HepG2 (cell line): ENCODE results near the gene SNAI1. TPM values are rescaled to one million over a fixed set of nuclear protein-coding genes. Genes with fewer than 3 reads are reported as not detected.

Source experiments
- ATAC-seq: fragments of 200-7000 bp; cut with Tn5 transposase; 3 replicates; pipeline ENCODE4 v1.9.1; 2020; ENCODE audit warnings: mild to moderate bottlenecking, moderate library complexity
- BruUV-seq: library from RNA; stranded (reverse); fragments of 400-500 nt; replicated peaks from 2 replicates; lab custom pipeline; 2021; lab: Mats Ljungman, UMichigan
- CTCF ChIA-PET: fragments of 300-600 bp; formaldehyde crosslinking; extraction: SDS; loops from one replicate; lab custom pipeline; 2021; ENCODE audit warnings: low total read pairs, inconsistent platforms, low intra/inter-chr PET ratio; lab: Yijun Ruan, JAX
- POLR2A ChIA-PET: fragments of 350-600 bp; sonication (Branson Sonifier 250); formaldehyde crosslinking; loops from one replicate; lab custom pipeline; 2020; ENCODE audit warnings: antibody characterized with exemption, inconsistent platforms; lab: Yijun Ruan, JAX
- DNase-seq: peaks from one replicate; pipeline ENCODE4 v3.0.0-alpha.2; 2015; ENCODE audit warnings: low spot score
- FAIRE-seq: peaks from 3 replicates; lab custom pipeline; 2011; peaks lifted over from hg19 to GRCh38; lab: Jason Lieb, UNC
- H2AFZ ChIP-seq: one replicate; pipeline ENCODE4 v1.6.1; 2011; ENCODE audit warnings: low read length, inconsistent platforms
- H3K27ac ChIP-seq: fragments of 300-600 bp; 3 replicates; pipeline ENCODE4 v1.8.0; 2011; ENCODE audit warnings: mixed run types, mild to moderate bottlenecking, mixed read lengths, low read length, inconsistent platforms; ENCODE audit not compliant: insufficient read depth; ENCODE audit errors: extremely low read length
- H3K27me3 ChIP-seq, 2 experiments: fragments of 200-600 bp in 1 of 2; 2 replicates in 1 of 2; 3 replicates in 1 of 2; pipeline versions ENCODE4 v1.6.0 to v1.8.0; 2011; ENCODE audit warnings: low read length in 2 of 2, mild to moderate bottlenecking in 2 of 2, moderate library complexity in 2 of 2, inconsistent platforms in 1 of 2; ENCODE audit not compliant: insufficient read depth in 2 of 2, control insufficient read depth in 1 of 2
- H3K36me3 ChIP-seq, 2 experiments: fragments of 200-600 bp in 1 of 2; replicated peaks in 1 of 2; 2 replicates in 1 of 2; 3 replicates in 1 of 2; pipeline versions ENCODE4 v1.5.1 to v1.8.0; 2011; ENCODE audit warnings: low read length in 2 of 2, inconsistent platforms in 1 of 2; ENCODE audit not compliant: insufficient read depth in 2 of 2, control insufficient read depth in 1 of 2
- H3K4me1 ChIP-seq: 2 replicates; pipeline ENCODE4 v1.5.1; 2012; ENCODE audit warnings: low read length, inconsistent platforms; ENCODE audit not compliant: insufficient read depth
- H3K4me2 ChIP-seq: 2 replicates; pipeline ENCODE4 v1.6.0; 2011; ENCODE audit warnings: low read depth, low read length, inconsistent platforms
- H3K4me3 ChIP-seq, 3 experiments: fragments of 200-600 bp in 1 of 3; sonication (generic), shearing (Covaris generic) in 1 of 3; replicated peaks in 1 of 3; 2 replicates each; pipeline ENCODE4 v1.5.1; 2011 to 2016; ENCODE audit warnings: low read length in 3 of 3, inconsistent platforms in 2 of 3, low read depth in 2 of 3, mild to moderate bottlenecking in 2 of 3, control low read depth in 1 of 3, mixed read lengths in 1 of 3; ENCODE audit not compliant: insufficient read depth in 1 of 3
- H3K79me2 ChIP-seq: one replicate; pipeline ENCODE4 v1.6.1; 2011; ENCODE audit warnings: low read length, inconsistent platforms; ENCODE audit not compliant: insufficient read depth
- H3K9ac ChIP-seq: 2 replicates; pipeline ENCODE4 v1.6.0; 2011; ENCODE audit warnings: mild to moderate bottlenecking, low read depth, low read length, inconsistent platforms; ENCODE audit not compliant: insufficient read depth
- H3K9me3 ChIP-seq: 2 replicates; pipeline ENCODE4 v1.5.1; 2012; ENCODE audit warnings: mild to moderate bottlenecking, low read length
- H4K20me1 ChIP-seq: 2 replicates; pipeline ENCODE4 v1.6.0; 2011; ENCODE audit warnings: inconsistent platforms, mild to moderate bottlenecking, low read length, moderate library complexity; ENCODE audit not compliant: insufficient read depth
- KDM5B ChIP-seq: sonication (generic); formaldehyde crosslinking; IDR thresholded peaks from 2 replicates; pipeline ENCODE4 v1.4.0; 2020; ENCODE audit warnings: missing genetic modification reagents, mild to moderate bottlenecking, borderline replicate concordance
- NR3C1 ChIP-seq: sonication (generic); formaldehyde crosslinking; IDR thresholded peaks from 2 replicates; pipeline ENCODE4 v1.4.0; 2020; ENCODE audit warnings: missing genetic modification reagents
- SP5 ChIP-seq: IDR thresholded peaks from 2 replicates; pipeline ENCODE4 v1.6.1; 2016; ENCODE audit warnings: low read depth, borderline replicate concordance
- ZNF3 ChIP-seq: IDR thresholded peaks from 2 replicates; pipeline ENCODE4 v1.7.0; 2017; ENCODE audit warnings: inconsistent platforms
- ZNF891 ChIP-seq: sonication (generic); formaldehyde crosslinking; IDR thresholded peaks from 2 replicates; pipeline ENCODE4 v1.5.0; 2020; ENCODE audit warnings: mild to moderate bottlenecking, missing genetic modification reagents
- WGBS: methylation state at CpG from one replicate; pipeline ENCODE4 v1.1.6; 2017; ENCODE audit warnings: low lambda C conversion rate; 5-methylcytosine and 5-hydroxymethylcytosine counted together
- in situ Hi-C: cut with HindIII; loops from 2 replicates; pipeline ENCODE4 v1.10.0; 2017; ENCODE audit warnings: low pct_unique_long_range_greater_than_20kb; ENCODE audit not compliant: extremely low pct_ligation_motif_present
- intact Hi-C: fragments of 100-400 bp; cut with micrococcal nuclease; formaldehyde crosslinking; loops from one replicate; pipeline ENCODE4 v1.10.0; 2022; ENCODE audit not compliant: unreplicated experiment
- polyA plus RNA-seq, 8 experiments: library from polyadenylated mRNA; depleted of rRNA in 3 of 8; stranded (reverse) in 7 of 8; unstranded in 1 of 8; fragments of >200 nt; fragmentation: Illumina TruSeq in 4 of 8; extraction: Trizol in 4 of 8; gene quantifications; 2 replicates each; pipeline versions ENCODE4 v1.2.1 to v1.2.3, GENCODE V29; 2011 to 2016; ENCODE audit warnings: low read depth in 4 of 8, missing spikeins in 1 of 8, mixed read lengths in 1 of 8; ENCODE audit not compliant: insufficient read depth in 1 of 8
- total RNA-seq, 5 experiments: library from RNA; depleted of rRNA; stranded (reverse); fragments of >200 nt; fragmentation: Illumina TruSeq; extraction: Trizol; gene quantifications; 2 replicates each; pipeline ENCODE4 v1.2.3, GENCODE V29; 2016; ENCODE audit warnings: low read depth in 1 of 5

SNAI1 gene
- total and polyA plus RNA-seq, 2 of the 13 experiments (the other 11 are each of a cell fraction or from before 2014, with no cell fraction given): 1.3 to 1.4 TPM

DNA sequence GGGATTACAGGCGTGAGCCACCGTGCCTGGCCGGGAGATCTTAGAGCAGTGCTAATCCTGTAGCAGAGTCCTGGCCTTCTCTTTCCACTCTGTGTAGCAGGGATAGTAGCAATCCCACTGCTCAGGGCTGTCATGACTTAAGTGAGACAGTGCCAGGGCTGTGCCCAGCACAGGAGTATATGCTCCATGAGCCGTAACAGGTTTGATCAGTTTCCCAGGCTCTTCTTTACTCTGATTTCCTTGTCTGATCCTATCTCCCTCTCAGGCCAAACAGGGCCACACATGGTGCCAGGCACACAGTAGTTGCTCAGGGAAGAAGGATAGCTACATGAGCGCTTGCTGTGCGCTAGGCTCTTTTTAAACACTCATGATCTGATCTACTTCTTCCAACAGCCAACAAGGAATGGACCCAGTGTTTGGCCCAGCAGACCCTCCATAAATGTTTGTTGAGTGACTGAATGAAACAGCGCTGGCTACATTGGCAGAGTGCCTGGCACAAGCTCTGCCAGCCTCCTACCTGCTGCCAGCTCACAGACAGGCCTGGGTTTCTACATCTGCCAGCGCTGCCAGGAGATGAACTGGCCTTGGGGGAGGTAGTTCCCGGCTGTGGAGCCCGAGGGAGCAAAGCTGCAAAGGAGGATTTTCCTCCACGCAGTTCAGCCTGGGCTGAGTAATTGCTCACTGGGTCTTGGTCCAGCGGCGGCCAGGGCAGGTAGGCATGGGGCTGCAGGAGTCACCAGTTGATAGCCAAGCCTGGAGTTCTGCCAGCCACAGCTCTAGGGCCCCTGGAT is 36.9 kb downstream of the SNAI1 start:
- Histone ChIP-seq H3K36me3 (no peaks in the 10 kb centered on the region), H2AFZ (no peak overlapping the region), H3K4me1 (peaks cover 18% of the 10 kb centered on the region), H3K4me2 (no peak overlapping the region), H3K4me3 (no peak overlapping the region), H4K20me1 (no peaks in the 10 kb centered on the region), H3K9ac (no peak overlapping the region), H3K27ac (no peak overlapping the region), H3K9me3 (no peaks in the 10 kb centered on the region), H3K27me3 (peaks cover 0 to 14% of the 10 kb centered on the region in 2 experiments; a peak in 1 of 5 replicates), H3K79me2 (no peaks in the 10 kb centered on the region)
- POLR2A ChIA-PET: no interaction called here
- ATAC-seq (no peak), DNase-seq (no peak), FAIRE-seq (no peak)
- BruUV-seq: no TSS peak
- CTCF ChIA-PET: no interaction called here
- in situ Hi-C loops: no loop called here
- TF ChIP-seq ZNF3 (CRISPR knock-in tag) (0 out of 2 replicates have a peak, but pooled peaks have one; percentile 44), KDM5B (0 out of 2 replicates have a peak, but pooled peaks have one; percentile 40), NR3C1 (CRISPR knock-in tag) (no peak)
- intact Hi-C loops: no loop called here
- 54% methylated on average over 13 of the region's 13 CpGs for WGBS

DNA sequence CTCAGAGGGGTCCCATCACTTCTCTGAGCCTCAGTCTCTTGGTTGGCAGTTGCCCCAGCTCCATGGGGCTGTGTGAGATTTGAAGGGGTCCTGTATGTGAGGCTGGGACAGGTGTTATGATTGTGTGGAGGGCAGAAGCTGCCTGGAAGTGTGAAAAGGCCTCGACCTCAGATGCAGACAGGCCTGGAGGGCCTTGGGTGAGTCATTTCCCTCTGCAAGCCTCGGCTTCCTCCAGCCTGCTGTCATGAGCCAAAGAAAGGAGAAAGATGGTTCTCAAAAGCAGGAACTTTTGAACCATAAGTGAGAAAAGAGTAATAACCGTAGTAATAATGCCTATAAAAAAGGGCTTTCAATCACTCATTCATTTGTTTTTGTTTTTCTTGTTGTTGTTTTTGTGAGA is 37.5 kb downstream of the SNAI1 start:
- Histone ChIP-seq H3K27ac (no peak overlapping the region), H3K4me2 (no peak overlapping the region), H3K79me2 (no peaks in the 10 kb centered on the region), H3K4me3 (no peak overlapping the region), H2AFZ (no peak overlapping the region), H3K4me1 (peaks cover 13% of the 10 kb centered on the region), H4K20me1 (no peaks in the 10 kb centered on the region), H3K9ac (no peak overlapping the region), H3K27me3 (peaks cover 0 to 15% of the 10 kb centered on the region in 2 experiments; a peak in 1 of 5 replicates), H3K36me3 (no peaks in the 10 kb centered on the region), H3K9me3 (no peaks in the 10 kb centered on the region)
- DNase-seq (no peak), ATAC-seq (no peak), FAIRE-seq (no peak)
- intact Hi-C loops: no loop called here
- BruUV-seq: no TSS peak
- ChIA-PET POLR2A (no interaction called here), CTCF (no interaction called here)
- TF ChIP-seq ZNF891 (CRISPR knock-in tag) (0 out of 2 replicates have a peak, but pooled peaks have one; percentile 31), SP5 (CRISPR knock-in tag) (no peak)
- in situ Hi-C loops: no loop called here
- WGBS: 13% methylated on average over 3 of the region's 3 CpGs
